ENCODE measurements around the gene CBLN3. TPM values are rescaled to one million over a fixed set of nuclear protein-coding genes. Genes with fewer than 3 reads are reported as not detected.

Gene CBLN3
- total RNA-seq, 1 donor from 2014 or later, result 1.9 TPM

- no peak overlapping the region for H3K27ac Mint-ChIP-seq
- no peak for DNase-seq (ENCODE audit: low spot score, unreplicated experiment)
- H3K4me3 Mint-ChIP-seq (ENCODE audit: low read depth), result no peak overlapping the region
- no peaks in the 10 kb centered on the region for H3K36me3 Mint-ChIP-seq (ENCODE audit: insufficient read depth)
- H3K27me3 Mint-ChIP-seq, result peaks cover 29% of the 10 kb centered on the region
- H3K9me3 Mint-ChIP-seq (ENCODE audit: low read depth), result no peaks in the 10 kb centered on the region
- peaks cover 8% of the 10 kb centered on the region for H3K4me1 Mint-ChIP-seq (ENCODE audit: low read depth)
- TF ChIP-seq, protein P1, sequence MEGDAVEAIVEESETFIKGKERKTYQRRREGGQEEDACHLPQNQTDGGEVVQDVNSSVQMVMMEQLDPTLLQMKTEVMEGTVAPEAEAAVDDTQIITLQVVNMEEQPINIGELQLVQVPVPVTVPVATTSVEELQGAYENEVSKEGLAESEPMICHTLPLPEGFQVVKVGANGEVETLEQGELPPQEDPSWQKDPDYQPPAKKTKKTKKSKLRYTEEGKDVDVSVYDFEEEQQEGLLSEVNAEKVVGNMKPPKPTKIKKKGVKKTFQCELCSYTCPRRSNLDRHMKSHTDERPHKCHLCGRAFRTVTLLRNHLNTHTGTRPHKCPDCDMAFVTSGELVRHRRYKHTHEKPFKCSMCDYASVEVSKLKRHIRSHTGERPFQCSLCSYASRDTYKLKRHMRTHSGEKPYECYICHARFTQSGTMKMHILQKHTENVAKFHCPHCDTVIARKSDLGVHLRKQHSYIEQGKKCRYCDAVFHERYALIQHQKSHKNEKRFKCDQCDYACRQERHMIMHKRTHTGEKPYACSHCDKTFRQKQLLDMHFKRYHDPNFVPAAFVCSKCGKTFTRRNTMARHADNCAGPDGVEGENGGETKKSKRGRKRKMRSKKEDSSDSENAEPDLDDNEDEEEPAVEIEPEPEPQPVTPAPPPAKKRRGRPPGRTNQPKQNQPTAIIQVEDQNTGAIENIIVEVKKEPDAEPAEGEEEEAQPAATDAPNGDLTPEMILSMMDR (IDR thresholded peaks at IDR 0.05; ENCODE audit: unreplicated experiment), result no peak
Observed at GRCh38 chr14:24385524-24385923, 43.9 kb downstream of the CBLN3 start.

- Mint-ChIP-seq H3K27me3 (peaks cover 26% of the 10 kb centered on the region), H3K9me3 (ENCODE audit: low read depth) (no peaks in the 10 kb centered on the region), H3K36me3 (ENCODE audit: insufficient read depth) (no peaks in the 10 kb centered on the region), H3K27ac (no peak overlapping the region), H3K4me3 (ENCODE audit: low read depth) (no peak overlapping the region), H3K4me1 (ENCODE audit: low read depth) (peaks cover 12% of the 10 kb centered on the region)
- TF ChIP-seq, protein P1 (IDR thresholded peaks at IDR 0.05; ENCODE audit: unreplicated experiment), result no peak
- DNase-seq (ENCODE audit: low spot score, unreplicated experiment), result no peak
Observed at GRCh38 chr14:24384169-24384568, 45.3 kb downstream of the CBLN3 start.

GRCh38 chr14:24382064-24382371, 47.5 kb downstream of the CBLN3 start:
- H3K36me3 Mint-ChIP-seq (ENCODE audit: insufficient read depth), result no peaks in the 10 kb centered on the region
- no peak overlapping the region for H3K4me3 Mint-ChIP-seq (ENCODE audit: low read depth)
- no peak for DNase-seq (ENCODE audit: low spot score, unreplicated experiment)
- no peak overlapping the region for H3K27ac Mint-ChIP-seq
- H3K27me3 Mint-ChIP-seq, result peaks cover 11% of the 10 kb centered on the region
- TF ChIP-seq, protein P1 (IDR thresholded peaks at IDR 0.05; ENCODE audit: unreplicated experiment), result no peak
- no peaks in the 10 kb centered on the region for H3K9me3 Mint-ChIP-seq (ENCODE audit: low read depth)
- peaks cover 12% of the 10 kb centered on the region for H3K4me1 Mint-ChIP-seq (ENCODE audit: low read depth)

DNA sequence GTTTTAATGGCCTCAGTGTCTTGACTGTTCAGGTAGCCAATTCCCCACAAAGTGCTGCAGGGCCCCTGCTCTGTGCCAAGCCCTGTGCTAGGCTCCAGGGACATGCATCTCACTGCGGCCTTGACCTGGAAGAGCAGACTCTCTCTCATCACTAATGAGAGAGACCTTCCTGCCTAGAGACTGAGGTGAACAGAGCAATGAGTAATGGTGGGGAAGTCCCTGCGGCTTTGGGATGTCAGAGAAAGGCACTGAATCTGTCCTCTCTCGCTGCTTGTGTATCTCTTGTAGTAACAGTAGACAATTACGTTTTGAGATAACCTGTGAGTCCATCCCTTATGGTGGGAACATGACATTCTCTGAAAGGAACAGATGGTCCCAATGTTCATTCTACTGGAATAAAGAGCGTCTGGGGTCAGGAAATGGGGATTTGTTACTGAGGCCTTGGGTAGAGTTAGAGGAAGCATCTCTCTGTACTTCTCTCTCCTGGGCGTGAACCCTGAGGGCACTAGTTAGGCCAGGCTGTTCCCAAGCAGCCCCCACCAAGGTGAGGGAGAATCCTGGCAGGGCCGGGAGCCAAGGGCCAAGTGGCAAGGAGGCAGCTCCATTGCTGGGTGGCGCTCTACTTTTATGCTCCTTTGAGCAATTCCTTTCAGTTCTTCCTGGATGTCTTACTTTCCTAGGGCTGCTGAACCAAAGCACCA, 48.0 kb downstream of the CBLN3 start:
- Mint-ChIP-seq H3K9me3 (ENCODE audit: low read depth) (no peaks in the 10 kb centered on the region), H3K36me3 (ENCODE audit: insufficient read depth) (no peaks in the 10 kb centered on the region), H3K4me1 (ENCODE audit: low read depth) (peaks cover 8% of the 10 kb centered on the region), H3K27me3 (peaks cover 11% of the 10 kb centered on the region), H3K27ac (no peak overlapping the region), H3K4me3 (ENCODE audit: low read depth) (no peak overlapping the region)
- DNase-seq (ENCODE audit: low spot score, unreplicated experiment), result no peak
- TF ChIP-seq, protein P1 (IDR thresholded peaks at IDR 0.05; ENCODE audit: unreplicated experiment), result no peak

DNA sequence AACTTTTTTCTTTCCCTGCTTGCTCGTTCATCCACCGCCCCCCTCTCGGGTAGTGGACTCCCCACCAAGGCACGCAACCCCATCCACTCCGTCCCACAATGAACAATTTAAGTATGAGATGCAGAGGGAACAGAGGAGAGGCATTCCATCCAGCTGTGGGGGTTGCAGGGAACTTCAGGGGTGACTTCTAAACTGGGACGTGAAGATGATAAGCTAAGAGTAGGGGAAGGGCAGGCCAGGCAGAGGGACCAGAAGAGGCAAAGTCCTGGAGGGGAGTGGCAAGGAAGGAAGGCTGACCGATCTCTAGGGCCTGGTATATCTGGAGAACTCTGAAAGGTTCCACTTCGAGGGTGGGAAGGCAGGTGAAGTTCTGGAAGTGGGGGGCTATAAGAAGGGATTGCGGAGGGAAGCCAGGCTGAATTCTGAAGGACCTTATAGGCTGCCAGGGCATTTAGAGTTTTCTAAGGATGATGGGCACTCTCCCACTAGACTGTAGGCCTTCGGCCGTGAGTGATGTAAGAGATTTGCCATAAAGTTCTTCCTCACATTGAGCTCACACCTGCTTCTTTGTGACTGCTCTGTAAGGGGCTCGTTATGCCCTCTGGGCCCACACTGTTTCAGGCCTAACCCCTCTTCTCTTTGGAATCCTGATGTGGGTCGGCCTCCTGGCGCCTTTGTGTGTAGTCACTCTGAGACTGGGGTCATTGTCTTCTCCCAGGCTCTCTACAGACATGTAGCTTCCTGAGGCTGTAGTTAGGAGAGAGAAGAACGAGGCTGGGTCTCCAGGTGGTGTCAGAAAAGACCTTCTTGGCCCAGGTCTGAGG, 49.3 kb downstream of the CBLN3 start:
- TF ChIP-seq, protein P1 (IDR thresholded peaks at IDR 0.05; ENCODE audit: unreplicated experiment), result no peak
- Mint-ChIP-seq H3K27me3 (peaks cover 8% of the 10 kb centered on the region), H3K9me3 (ENCODE audit: low read depth) (no peaks in the 10 kb centered on the region), H3K4me1 (ENCODE audit: low read depth) (peaks cover 8% of the 10 kb centered on the region), H3K4me3 (ENCODE audit: low read depth) (no peak overlapping the region), H3K36me3 (ENCODE audit: insufficient read depth) (no peaks in the 10 kb centered on the region), H3K27ac (no peak overlapping the region)
- no peak for DNase-seq (ENCODE audit: low spot score, unreplicated experiment)
